ENCODE data around the gene ALOX12B. TPM values are rescaled to one million over a fixed set of nuclear protein-coding genes. Genes with fewer than 3 reads are reported as not detected.

ALOX12B gene
- total and polyA plus RNA-seq, 4 donors, result not detected

- no peak for TF ChIP-seq CTCF (IDR thresholded peaks at IDR 0.05; ENCODE audit: low read depth, low read length, missing input control)
- TF ChIP-seq RAD21 (IDR thresholded peaks at IDR 0.05), result no peak
- no peak for TF ChIP-seq FOXA1 (IDR thresholded peaks at IDR 0.05)
Measured at GRCh38 chr17:8076502-8077266, 10.8 kb downstream of the ALOX12B start (continued).

DNA sequence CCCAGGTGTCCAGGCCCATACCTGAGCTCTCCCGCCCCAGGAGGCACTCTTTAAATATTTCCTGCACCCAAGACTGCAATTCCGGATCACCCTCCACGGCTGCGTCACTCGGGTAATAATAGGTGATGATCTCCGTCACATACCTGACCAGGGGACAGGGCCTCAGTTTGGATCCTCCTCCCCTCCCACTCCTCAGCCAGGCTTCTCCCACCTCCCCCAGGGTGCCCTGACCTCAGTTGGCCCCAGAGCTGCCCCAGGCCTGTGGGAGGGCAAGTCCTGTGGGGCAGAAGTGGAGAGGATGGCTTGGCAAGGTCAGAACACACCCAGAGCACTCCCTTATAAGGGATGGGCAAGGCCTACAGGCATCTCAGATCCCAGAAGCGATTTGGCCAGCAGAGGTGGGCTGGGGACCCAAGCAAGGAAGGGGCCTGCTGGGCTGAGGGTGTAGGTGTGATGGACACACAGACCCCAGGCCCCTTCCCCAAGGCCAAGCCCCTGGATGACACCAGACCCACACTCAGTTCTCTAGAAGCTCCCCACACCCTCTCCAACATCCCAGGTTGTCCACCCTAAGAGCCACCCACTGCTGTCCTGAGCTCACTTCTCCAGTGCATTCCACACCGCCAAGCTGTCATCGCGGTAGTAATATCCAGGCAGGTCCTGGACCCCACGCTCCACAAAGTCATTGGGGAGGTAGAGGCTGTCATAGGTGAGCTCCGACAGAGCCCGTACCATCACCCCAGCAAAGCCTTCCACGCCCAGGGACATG lies 11.8 kb downstream of the ALOX12B start:
- Histone ChIP-seq H3K27ac (ENCODE audit: low read depth in 1 of 2, low read length in 2 of 2) (no peak overlapping the region), H3K9ac (ENCODE audit: low read depth in 1 of 2, low read length in 2 of 2) (no peak overlapping the region), H3K9me3 (ENCODE audit: control insufficient read depth in 4 of 4, low read length in 3 of 4) (no peaks in the 10 kb centered on the region), H3K27me3 (ENCODE audit: control insufficient read depth in 4 of 4, insufficient read depth in 4 of 4, low read length in 3 of 4) (peaks cover 4 to 31% (median 19%) of the 10 kb centered on the region in 4 donors), H3K36me3 (ENCODE audit: control insufficient read depth in 4 of 4, insufficient read depth in 3 of 4, low read depth in 1 of 4, low read length in 3 of 4) (no peaks in the 10 kb centered on the region), H3K4me1 (ENCODE audit: control insufficient read depth in 4 of 4, insufficient read depth in 4 of 4, low read length in 3 of 4) (peaks cover 9 to 27% (median 13%) of the 10 kb centered on the region in 4 donors), H3K4me3 (ENCODE audit: low read depth in 1 of 3, low read length in 3 of 3) (no peak overlapping the region)
- TF ChIP-seq, protein P1, sequence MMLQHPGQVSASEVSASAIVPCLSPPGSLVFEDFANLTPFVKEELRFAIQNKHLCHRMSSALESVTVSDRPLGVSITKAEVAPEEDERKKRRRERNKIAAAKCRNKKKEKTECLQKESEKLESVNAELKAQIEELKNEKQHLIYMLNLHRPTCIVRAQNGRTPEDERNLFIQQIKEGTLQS (IDR thresholded peaks at IDR 0.05), result no peak
- TF ChIP-seq GABPA (IDR thresholded peaks at IDR 0.05 in 1 of 2, conservative IDR thresholded peaks at IDR 0.05 in 1 of 2) (no peak), HNF4G (IDR thresholded peaks at IDR 0.05) (no peak), HNF4A (conservative IDR thresholded peaks at IDR 0.05) (no peak)
- DNase-seq (ENCODE audit: low spot score), result no peak
- 87% methylated on average over 14 of the region's 14 CpGs for WGBS

DNA sequence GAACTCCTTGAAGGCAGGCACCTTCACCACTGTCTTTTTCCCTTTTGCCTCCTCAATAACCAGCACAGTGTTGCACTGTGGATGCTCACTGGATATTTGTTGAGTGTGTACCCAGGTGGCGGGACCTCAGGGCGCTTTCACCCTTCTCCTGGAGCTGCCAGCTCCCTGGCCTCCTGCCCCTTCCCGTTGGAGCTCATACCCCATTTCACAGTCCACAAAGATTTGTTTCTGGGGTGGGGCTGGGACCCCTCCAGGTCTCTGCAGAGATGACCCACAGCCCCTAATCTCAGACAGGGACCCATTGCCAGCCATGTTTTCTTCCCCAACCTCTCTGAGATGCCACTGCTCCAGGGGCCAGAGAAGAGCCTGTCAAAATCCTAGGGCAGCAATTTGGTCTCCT lies 12.4 kb downstream of the ALOX12B start:
- no peak for TF ChIP-seq GABPA (IDR thresholded peaks at IDR 0.05 in 1 of 2, conservative IDR thresholded peaks at IDR 0.05 in 1 of 2)
- no peak for TF ChIP-seq FOXA1 (IDR thresholded peaks at IDR 0.05)
- TF ChIP-seq TAF1 (conservative IDR thresholded peaks at IDR 0.05), result no peak
- TF ChIP-seq SP1 (IDR thresholded peaks at IDR 0.05), result no peak
- no peak for TF ChIP-seq FOXA2 (IDR thresholded peaks at IDR 0.05)
- no peak for TF ChIP-seq HNF4A (conservative IDR thresholded peaks at IDR 0.05)
- no peak for TF ChIP-seq YY1 (IDR thresholded peaks at IDR 0.05)
- TF ChIP-seq, protein P2, sequence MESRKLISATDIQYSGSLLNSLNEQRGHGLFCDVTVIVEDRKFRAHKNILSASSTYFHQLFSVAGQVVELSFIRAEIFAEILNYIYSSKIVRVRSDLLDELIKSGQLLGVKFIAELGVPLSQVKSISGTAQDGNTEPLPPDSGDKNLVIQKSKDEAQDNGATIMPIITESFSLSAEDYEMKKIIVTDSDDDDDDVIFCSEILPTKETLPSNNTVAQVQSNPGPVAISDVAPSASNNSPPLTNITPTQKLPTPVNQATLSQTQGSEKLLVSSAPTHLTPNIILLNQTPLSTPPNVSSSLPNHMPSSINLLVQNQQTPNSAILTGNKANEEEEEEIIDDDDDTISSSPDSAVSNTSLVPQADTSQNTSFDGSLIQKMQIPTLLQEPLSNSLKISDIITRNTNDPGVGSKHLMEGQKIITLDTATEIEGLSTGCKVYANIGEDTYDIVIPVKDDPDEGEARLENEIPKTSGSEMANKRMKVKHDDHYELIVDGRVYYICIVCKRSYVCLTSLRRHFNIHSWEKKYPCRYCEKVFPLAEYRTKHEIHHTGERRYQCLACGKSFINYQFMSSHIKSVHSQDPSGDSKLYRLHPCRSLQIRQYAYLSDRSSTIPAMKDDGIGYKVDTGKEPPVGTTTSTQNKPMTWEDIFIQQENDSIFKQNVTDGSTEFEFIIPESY (IDR thresholded peaks at IDR 0.05), result no peak
- no peak for TF ChIP-seq CTCF (IDR thresholded peaks at IDR 0.05; ENCODE audit: low read depth, low read length, missing input control)
- TF ChIP-seq EGR1 (IDR thresholded peaks at IDR 0.05; ENCODE audit: low read depth in 2 of 2), result no peak
- TF ChIP-seq, protein P1 (IDR thresholded peaks at IDR 0.05), result no peak
- TF ChIP-seq, protein P3, sequence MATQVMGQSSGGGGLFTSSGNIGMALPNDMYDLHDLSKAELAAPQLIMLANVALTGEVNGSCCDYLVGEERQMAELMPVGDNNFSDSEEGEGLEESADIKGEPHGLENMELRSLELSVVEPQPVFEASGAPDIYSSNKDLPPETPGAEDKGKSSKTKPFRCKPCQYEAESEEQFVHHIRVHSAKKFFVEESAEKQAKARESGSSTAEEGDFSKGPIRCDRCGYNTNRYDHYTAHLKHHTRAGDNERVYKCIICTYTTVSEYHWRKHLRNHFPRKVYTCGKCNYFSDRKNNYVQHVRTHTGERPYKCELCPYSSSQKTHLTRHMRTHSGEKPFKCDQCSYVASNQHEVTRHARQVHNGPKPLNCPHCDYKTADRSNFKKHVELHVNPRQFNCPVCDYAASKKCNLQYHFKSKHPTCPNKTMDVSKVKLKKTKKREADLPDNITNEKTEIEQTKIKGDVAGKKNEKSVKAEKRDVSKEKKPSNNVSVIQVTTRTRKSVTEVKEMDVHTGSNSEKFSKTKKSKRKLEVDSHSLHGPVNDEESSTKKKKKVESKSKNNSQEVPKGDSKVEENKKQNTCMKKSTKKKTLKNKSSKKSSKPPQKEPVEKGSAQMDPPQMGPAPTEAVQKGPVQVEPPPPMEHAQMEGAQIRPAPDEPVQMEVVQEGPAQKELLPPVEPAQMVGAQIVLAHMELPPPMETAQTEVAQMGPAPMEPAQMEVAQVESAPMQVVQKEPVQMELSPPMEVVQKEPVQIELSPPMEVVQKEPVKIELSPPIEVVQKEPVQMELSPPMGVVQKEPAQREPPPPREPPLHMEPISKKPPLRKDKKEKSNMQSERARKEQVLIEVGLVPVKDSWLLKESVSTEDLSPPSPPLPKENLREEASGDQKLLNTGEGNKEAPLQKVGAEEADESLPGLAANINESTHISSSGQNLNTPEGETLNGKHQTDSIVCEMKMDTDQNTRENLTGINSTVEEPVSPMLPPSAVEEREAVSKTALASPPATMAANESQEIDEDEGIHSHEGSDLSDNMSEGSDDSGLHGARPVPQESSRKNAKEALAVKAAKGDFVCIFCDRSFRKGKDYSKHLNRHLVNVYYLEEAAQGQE (IDR thresholded peaks at IDR 0.05), result no peak
- TF ChIP-seq MAX (IDR thresholded peaks at IDR 0.05), result no peak
- TF ChIP-seq JUND (IDR thresholded peaks at IDR 0.05), result no peak
- TF ChIP-seq NR2F2 (IDR thresholded peaks at IDR 0.05), result no peak
- TF ChIP-seq HNF4G (IDR thresholded peaks at IDR 0.05), result no peak
- DNase-seq (ENCODE audit: low spot score), result no peak
- H3K9ac ChIP-seq (ENCODE audit: low read depth in 1 of 2, low read length in 2 of 2), result no peak overlapping the region
- H3K27ac ChIP-seq (ENCODE audit: low read depth in 1 of 2, low read length in 2 of 2), result no peak overlapping the region
- 88% methylated on average over 3 of the region's 3 CpGs for WGBS
- H3K4me1 ChIP-seq (ENCODE audit: control insufficient read depth in 4 of 4, insufficient read depth in 4 of 4, low read length in 3 of 4), result peaks cover 7 to 22% (median 12%) of the 10 kb centered on the region in 4 donors
- peaks cover 4 to 31% (median 19%) of the 10 kb centered on the region in 4 donors for H3K27me3 ChIP-seq (ENCODE audit: control insufficient read depth in 4 of 4, insufficient read depth in 4 of 4, low read length in 3 of 4)
- H3K9me3 ChIP-seq (ENCODE audit: control insufficient read depth in 4 of 4, low read length in 3 of 4), result no peaks in the 10 kb centered on the region
- no peak overlapping the region for H3K4me3 ChIP-seq (ENCODE audit: low read depth in 1 of 3, low read length in 3 of 3)
- H3K36me3 ChIP-seq (ENCODE audit: control insufficient read depth in 4 of 4, insufficient read depth in 3 of 4, low read depth in 1 of 4, low read length in 3 of 4), result no peaks in the 10 kb centered on the region

Data from liver (tissue), 9 donors.